OCI-LY7 (cell line): ENCODE data around the gene PTPRE.

Experiments
- CTCF ChIP-seq: fragments of 200-600 bp; sonication (generic); conservative IDR thresholded peaks from 2 replicates; pipeline ENCODE4 v1.5.1; 2014; ENCODE audit warnings: mild to moderate bottlenecking, antibody characterized with exemption, low read length, moderate library complexity, mixed read lengths
- EZH2phosphoT487 ChIP-seq: fragments of 200-600 bp; sonication (generic); IDR thresholded peaks from 2 replicates; pipeline ENCODE4 v1.6.1; 2018; ENCODE audit warnings: low read depth, borderline replicate concordance, mild to moderate bottlenecking, mixed run types, antibody characterized with exemption, low read length, moderate library complexity, mixed read lengths

GRCh38 chr10:128125416-128125943 lies 218.6 kb downstream of the PTPRE start:
- TF ChIP-seq CTCF (no peak), EZH2phosphoT487 (no peak)
